SH-SY5Y (cell line): ENCODE results near the gene ZNRD2.

Source experiments
- GATA2 ChIP-seq: IDR thresholded peaks from 2 replicates; pipeline ENCODE4 v1.6.1; 2011; ENCODE audit warnings: mild to moderate bottlenecking, low read depth, low read length
- GATA3 ChIP-seq: IDR thresholded peaks from 2 replicates; pipeline ENCODE4 v1.6.1; 2011; ENCODE audit warnings: low read depth, mild to moderate bottlenecking, low read length, moderate library complexity

The ZNRD2 gene

DNA sequence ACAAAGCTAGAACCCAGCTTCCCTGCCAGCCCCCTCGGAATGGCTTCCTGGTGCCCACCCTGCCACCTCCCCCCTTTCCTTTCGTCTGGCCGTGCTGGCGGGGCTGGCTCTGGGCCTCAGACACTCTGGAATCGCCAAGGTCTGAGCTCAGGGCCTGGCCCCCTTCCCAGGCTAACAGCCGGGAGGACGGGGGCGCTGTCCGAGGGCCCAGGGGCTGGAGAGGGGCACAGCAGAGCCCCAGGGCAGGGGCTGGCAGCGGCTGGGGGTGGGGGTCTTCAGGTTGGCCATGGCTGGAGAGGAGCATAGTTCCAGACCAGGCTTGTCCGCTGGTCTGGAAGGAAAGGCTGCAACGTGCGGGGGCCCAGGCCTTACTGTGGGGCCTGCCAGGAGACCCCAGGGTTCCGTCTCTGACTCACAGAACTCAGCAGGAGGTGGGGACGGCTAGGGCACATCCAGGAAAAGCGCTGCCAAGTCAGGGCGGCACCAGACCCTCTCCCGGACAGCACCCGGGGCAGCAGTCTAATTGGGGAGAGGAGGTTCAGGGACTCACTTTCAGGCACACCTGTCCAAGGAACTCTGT is 11.3 kb upstream of the ZNRD2 start:
- TF ChIP-seq GATA3 (no peak), GATA2 (no peak)

DNA sequence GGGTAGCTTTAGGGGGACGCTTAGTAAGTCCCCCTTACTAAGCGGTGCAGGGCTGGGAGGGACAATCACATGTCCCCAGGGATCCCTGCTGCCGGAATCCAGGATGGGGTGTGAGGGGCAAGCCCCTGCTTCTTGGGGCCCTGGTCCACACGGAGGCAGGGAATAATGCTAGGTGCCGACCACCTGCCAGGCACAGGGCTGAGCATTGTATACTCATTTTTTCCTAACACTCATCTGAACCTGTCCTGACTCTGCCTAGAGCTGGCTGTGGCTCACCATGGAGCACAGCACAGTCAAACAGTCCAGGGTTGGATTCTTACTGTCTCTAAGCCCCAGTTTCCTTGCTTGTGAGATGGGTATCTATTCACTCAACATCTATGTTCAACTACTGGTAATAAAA is 10.7 kb upstream of the ZNRD2 start:
- no peak for TF ChIP-seq GATA3
- TF ChIP-seq GATA2: no peak

DNA sequence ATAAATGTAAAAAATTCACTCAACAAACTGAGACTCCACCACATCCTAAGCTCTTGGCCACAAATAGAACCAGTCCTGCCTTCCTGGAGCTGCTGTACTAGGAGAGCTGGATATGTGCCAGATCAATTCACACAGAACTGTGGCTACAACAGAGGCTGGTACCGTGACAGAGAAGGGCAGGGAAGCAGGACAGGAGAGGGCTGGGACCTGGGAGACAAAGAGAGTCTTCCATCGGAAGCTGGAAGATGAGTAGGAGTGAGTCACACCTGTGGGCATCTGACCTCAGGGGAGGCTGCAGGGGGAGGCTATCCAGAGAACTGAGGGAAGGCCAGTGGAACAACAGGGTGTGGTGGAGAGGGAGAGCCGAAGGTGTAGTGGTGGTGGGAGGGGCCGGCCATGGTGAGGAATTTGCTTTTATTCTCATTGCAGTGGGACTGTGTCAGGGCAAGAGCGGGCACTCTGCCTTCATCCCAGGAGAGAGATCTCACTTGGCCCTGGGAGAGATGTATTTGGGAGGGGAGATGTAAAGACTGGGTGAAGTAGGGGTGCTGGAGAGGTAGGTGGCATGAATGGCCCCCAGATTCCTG is 10.2 kb upstream of the ZNRD2 start:
- TF ChIP-seq GATA2: no peak
- no peak for TF ChIP-seq GATA3

DNA sequence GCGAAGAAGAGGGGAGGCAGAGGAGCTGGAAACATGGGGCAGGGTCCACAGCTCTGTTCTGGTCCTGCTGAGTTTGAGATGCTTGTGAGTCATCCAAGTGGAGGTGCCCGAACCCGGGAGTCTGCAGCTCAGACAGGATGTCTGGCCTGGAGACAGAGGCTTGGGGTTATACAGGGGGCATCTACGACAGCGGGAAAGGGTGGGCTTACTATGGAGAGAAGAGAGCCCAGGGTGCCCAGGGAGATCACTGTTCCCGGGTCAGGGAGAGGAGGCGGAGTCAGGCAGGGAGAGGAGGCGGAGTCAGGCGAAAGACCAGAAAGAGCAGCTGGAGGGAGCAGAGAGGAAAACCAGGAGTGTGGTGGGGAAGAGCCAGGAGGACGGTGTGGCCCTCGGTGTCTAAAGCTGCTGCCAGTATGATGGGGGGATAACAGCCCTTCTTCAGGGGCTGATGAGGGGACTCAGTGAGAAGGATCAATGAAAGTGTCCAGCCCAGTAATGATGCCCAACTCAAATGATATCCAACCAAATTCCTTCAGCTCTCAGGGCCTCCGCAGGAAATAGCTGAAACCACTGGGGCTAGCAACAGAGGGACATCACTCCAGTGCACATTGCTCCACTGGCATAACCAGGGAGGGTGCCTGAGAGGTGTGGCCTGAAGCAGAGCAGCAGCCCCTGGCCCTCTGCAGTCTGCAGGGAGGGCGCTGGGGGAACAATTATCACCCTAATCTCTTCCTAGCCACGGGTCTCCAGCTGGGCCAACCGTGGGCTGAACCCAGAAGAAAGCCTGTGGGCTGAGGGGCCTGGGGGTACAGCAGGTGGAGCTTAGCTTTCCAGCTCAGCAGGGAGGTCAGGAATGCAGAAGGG is 9.5 kb upstream of the ZNRD2 start:
- TF ChIP-seq GATA3 (no peak), GATA2 (peak; percentile 85)

DNA sequence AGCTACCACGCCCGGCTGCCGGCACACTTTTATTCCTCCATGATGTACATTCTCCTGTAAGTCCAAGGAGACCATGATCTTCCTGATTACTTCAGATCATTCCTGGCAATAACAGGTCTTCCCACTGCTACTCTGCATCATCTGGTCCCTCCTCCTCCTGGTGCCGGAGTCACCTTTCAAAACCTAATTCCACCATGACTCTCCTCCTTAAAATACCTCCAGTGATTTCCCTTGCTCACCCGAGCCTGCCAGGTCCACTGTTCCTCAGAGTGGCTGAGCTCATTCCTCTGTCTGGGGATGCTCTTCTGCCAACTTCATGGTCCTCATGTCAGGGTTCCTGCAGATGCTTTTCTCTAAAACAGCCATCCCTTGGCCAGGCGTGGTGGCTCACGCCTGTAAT is 8.3 kb upstream of the ZNRD2 start:
- no peak for TF ChIP-seq GATA2
- no peak for TF ChIP-seq GATA3

DNA sequence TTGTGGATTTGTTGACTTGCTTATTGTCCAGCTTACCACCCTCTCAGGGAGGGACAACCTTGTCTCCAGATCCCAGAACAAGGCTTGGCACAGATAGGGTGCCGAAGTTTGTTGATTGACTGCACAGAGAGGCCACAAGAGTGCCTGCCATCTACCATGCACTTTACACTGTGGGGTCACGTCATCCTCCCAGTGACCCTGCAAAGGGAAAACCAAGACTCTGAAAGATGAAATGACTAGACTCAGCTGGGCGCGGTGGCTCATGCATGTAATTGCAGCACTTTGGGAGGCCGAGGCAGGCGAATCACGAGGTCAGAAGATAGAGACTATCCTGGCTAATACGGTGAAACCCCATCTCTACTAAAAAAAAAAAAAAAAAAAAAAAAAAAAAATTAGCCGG is 7.5 kb upstream of the ZNRD2 start:
- TF ChIP-seq GATA3: no peak
- no peak for TF ChIP-seq GATA2

DNA sequence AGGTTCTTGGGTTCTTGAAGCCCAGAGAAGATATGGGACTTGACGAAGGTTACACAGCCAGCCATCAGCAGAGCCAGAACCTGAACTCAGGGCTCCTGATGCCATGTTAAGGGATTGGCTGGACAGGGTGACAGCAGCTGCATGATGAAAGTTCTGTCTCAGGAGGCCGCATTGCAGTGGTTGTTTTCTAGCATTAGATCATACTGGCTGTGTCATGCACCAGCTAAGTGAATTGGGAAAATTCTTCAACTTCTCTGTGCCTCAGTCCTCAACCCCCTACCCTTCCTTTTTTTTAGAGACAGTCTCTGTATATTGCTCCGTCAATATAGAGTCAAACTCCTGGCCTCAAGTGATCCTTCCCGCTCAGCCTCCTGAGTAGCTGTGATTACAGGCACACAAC is 6.7 kb upstream of the ZNRD2 start:
- TF ChIP-seq GATA2: no peak
- no peak for TF ChIP-seq GATA3

DNA sequence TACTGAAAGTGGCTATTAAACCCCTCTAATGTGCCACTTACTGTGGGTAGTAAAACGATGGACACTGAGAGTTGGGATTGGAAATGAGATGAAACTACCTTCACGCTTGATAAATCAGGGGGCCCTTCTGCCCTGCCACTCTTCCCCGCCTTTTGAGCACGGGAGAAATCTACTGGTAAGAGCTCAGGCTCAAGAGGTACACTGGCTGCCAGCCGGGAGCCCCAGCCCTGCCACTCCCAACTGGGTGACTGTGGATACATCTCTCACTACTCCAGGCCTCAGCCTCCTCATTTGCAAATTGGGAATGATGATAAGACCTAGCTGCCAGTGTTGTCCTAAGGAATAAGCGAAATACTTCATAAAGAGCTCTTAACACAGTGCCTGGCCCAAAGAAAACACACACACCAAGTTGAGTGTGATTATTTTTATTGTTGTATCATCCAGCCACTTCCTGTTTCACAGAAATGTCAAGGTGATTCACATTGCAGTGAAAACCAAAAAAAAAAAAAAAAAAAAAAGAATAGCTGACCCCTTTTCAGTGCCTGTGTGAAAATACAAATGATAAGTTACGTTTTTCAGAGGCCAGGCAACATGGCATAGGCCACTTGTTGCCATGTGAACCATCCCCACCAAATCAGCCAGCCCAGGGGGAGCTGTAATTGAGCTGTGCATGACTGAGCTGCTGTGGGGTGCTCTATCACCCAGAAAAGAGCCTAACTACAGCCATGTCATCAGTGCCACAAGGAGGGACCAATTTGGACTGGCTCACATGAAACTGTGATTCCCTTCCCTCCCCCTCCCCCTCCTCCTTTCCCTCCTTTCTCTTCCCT is 4.4 kb upstream of the ZNRD2 start:
- TF ChIP-seq GATA2: no peak
- no peak for TF ChIP-seq GATA3

DNA sequence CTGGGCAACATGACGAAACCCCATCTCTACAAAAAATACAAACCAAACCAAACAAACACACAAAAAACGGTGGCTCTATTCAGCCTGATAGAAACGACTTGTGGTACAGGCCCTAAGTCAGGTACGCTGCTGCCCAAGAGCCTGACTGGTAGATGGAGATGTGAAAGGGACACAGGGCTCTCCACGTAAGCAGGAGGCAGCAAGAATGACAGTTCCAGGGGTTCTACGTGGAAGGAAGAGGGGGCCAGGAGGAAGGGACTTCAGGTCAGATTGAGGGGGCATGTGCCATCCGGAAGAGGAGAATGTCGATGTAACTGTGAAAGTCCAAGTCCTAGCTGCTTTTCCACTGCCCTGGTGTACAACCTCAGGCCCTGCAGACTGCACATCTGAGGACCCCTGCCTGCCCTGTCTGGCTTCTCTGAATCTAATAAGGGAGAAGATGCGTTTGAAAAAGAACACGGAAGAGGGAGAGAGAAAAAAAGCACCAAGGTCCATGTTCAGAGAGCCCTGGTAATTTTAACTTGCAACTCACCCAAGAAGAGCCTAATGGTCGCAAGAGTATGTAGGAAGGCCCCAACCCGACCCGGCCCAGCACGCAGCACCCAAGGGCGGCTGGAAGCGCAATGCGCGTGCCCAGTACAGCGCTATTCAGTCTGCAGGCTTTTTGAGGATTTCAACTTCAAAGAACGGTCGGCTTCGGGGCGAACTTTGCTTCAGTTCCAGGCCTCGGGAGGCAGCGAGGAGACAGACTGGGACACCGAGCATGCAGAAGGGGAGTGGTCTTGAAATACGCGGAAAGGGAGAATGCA is 909 bp upstream of the ZNRD2 start:
- TF ChIP-seq GATA2 (no peak), GATA3 (no peak)

DNA sequence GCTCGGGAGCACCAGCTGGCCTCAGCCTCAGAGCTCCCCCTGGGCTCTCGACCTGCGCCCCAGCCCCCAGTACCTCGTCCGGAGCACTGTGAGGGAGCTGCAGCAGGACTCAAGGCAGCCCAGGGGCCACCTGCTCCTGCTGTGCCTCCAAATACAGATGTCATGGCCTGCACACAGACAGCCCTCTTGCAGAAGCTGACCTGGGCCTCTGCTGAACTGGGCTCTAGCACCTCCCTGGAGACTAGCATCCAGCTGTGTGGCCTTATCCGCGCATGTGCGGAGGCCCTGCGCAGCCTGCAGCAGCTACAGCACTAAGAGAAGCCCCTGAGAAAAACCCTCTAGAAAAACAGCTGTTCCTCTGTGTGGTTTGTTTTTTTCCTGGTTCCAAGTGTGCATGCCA is 1.1 kb downstream of the ZNRD2 start:
- TF ChIP-seq GATA3: no peak
- TF ChIP-seq GATA2: no peak

DNA sequence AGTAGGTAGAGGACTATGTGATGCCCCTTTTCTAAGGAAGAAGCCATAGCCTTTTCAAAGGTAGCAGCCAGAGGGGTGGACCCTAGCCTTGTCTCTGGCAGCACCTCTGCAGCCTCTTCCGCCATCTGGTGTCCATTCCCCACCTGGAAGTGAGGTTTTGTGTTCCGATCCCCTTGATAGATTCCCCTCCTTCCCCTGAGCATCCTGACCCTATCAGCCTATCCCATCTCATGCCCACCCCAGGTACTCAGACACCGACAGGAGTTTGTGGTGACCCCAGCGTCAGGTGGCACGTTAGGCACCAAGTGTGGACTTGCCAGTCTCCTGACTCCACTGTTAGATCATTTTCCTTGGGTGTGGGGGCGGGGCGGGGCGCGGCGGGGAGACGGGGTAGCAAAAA is 1.7 kb downstream of the ZNRD2 start:
- TF ChIP-seq GATA2: 0 out of 2 replicates have a peak, but pooled peaks have one; percentile 22
- TF ChIP-seq GATA3: no peak

DNA sequence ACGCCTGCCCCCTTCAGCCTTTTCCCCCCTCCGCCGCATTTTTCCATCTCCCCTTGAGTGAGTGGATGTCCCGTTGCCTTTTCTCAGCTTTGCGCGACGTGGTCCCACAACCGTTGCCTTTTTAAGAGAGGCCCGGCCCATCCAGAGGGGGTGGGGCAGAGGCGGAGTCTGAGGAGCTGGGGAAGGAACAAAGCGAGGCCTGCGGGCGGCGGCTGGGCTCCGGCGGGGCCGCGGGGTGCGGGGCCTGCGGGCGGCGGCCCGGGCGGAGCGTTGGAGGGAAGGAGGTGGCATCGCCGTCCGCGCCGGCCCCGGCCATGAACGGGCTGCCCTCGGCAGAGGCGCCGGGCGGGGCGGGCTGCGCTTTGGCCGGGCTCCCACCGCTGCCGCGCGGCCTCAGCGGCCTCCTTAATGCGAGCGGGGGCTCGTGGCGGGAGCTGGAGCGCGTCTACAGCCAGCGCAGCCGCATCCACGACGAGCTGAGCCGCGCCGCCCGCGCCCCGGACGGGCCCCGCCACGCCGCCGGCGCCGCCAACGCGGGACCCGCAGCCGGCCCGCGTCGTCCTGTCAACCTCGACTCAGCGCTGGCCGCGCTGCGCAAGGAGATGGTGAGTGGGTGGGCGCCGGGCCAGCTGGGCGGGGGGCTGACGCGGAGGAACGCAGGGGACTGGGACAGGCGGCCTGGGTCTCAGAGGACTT is 2.2 kb downstream of the ZNRD2 start, which contains the start of gene FAM89B:
TSS of gene FAM89B (plus strand) at position 183 of the 696 bp plus-strand sequence. CDS start at position 315, 132 bp downstream.
- TF ChIP-seq GATA2 (no peak), GATA3 (no peak)

DNA sequence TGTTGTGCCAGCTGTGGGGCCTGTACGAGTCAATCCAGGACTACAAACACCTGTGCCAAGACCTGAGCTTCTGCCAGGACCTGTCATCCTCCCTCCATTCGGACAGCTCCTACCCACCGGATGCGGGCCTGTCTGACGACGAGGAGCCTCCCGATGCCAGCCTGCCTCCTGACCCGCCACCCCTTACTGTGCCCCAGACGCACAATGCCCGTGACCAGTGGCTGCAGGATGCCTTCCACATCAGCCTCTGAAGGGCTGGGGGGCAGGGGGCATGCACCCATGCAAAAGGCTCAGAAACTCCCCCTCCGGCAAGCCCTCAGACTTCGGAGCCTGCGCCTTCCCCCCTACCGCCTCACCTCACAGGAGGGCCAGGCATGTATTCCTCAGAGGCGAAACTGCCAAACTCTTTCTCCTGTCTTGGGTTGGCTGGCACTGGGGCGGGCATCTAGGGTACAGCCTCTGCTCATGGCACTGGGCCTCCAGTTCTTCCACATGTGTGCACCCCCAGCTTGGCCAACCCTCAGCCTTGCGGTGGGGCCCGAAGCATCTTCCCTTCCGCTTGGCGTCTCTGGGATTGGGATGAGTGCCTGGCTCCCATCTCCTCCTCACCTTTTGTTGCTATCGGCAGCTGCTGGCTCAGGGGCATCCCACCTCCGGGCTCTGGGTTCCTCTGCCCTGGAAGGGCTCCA is 3.3 kb downstream of the ZNRD2 start:
- TF ChIP-seq GATA2: no peak
- no peak for TF ChIP-seq GATA3
